AG20443 (cell line): Measurements from ENCODE around the gene TMPRSS9.
"Not testable (repeated sequence)": the region's sequence is repeated elsewhere in the genome, so short reads cannot be mapped to it uniquely, and the experiment has no call there.

Experiments
- DNase-seq: peaks from one replicate; pipeline ENCODE4 v3.0.0; 2012; ENCODE audit warnings: low spot score, mixed read lengths

The TMPRSS9 gene

DNA sequence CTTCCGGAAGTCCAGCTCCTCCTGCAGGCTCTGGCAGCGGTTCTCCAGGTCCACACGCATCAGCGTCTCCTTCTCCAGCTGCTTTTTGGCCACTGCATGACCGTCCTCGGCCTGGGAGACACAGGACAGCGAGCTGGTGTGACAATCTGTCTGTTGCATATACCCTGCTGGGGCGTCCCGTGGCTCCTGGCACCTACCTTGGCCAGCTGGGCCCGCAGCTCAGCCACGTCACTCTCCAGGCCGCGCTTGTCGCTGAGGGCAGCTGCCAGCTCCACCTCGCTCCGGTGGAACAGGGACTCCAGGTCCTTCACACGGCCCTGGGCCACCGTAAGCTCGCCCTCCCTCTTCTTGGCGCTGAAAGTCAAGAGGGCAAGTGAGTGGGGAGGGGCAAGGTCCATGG lies 78.1 kb downstream of the TMPRSS9 start:
- no peak for DNase-seq

- no peak for DNase-seq
Observed at GRCh38 chr19:2440515-2440914, 80.5 kb downstream of the TMPRSS9 start.

GRCh38 chr19:2441096-2441752 lies 81.2 kb downstream of the TMPRSS9 start:
- no peak for DNase-seq

DNA sequence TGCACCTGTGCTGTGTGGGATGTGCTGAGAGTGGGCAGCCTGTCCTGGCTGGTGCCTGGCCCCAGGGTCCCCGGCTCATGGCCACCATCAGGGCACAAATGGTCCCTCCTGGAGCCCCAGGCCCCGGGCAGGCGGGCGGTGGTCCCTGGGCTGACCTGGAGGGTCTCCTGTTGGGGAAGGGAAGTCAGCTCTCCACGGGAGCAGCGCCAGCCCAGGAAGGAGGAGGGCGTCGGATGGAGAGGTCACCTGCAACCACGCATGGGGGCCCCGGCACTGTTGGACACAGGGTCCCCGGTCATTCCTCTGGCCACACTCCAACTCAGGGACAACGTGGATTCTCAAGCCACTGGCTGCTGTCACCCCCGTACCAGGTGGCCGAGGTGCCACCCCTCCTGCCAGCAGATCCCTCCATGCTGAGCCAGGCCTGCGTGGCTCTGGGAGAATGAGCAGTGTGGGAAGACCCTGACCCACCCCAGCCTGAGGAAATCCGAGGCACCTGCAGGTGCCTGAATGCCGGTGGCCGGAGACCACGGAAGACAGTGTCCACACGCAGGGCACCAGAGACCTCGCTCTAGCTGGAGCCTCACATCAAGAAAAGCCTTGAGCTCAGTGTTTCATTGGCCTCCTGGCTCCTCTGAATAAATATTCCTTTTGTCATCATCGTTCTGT lies 83.2 kb downstream of the TMPRSS9 start:
- no peak for DNase-seq

- DNase-seq: no peak
Observed at GRCh38 chr19:2443785-2444182, 83.7 kb downstream of the TMPRSS9 start.

GRCh38 chr19:2444251-2445002 lies 84.4 kb downstream of the TMPRSS9 start:
- DNase-seq: no peak

GRCh38 chr19:2446381-2446780 lies 86.3 kb downstream of the TMPRSS9 start:
- no peak for DNase-seq

DNA sequence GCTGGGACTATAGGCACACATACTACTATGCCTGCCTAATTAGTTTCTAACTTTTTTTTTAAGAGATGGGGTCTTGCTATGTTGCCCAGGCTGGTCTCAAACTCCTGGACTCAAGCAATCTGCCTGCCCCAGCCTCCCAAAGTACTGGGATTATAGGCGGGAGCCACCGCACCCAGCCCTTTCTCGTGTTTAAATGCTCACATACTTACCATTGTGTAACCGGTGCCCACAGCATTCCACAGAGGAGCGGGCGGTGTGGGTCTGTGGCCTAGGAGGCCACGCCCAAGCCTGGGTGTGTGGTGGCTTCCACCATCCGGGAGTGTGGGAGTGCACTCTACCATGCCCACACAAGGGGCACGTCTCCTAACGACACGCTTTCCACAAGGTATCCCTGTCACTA lies 89.0 kb downstream of the TMPRSS9 start:
- DNase-seq: no peak

DNA sequence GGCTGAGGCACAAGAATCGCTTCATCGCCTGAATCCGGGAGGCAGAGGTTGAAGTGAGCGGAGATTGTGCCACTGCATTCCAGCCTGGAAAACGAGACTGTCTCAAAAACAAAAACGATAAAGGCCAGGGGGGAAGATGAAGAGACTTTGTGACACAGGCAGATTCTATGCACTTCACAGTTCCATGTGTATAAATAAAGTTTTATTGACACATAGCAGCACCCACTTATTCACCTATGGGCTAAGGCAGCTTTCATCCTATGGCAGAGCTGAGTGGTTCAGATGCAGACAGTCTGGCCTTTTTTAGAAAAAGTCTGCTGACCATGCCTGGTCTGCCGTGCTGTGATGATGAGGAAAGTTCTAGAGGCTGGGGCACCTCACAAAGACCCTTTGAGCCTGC lies 91.1 kb downstream of the TMPRSS9 start:
- no peak for DNase-seq

DNA sequence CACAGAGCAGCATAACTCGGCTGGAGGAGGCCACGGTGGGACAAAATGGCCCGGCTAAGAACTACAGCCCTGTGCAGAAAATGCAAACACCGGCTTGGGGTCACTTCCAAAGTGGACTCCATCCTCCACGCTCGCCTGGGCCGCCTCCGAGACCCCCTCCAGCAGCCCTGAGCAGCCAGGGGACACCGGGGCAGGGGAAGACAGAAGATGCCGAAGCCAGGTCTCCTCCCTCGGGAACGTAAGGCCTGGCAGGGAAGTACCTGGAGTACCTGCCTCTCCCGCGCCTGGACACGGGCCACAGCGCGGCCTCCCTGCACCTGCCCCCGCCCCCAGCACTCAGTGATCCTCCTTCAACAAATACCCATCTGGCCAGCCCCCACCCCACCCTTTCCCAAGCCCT lies 91.7 kb downstream of the TMPRSS9 start:
- no peak for DNase-seq

DNA sequence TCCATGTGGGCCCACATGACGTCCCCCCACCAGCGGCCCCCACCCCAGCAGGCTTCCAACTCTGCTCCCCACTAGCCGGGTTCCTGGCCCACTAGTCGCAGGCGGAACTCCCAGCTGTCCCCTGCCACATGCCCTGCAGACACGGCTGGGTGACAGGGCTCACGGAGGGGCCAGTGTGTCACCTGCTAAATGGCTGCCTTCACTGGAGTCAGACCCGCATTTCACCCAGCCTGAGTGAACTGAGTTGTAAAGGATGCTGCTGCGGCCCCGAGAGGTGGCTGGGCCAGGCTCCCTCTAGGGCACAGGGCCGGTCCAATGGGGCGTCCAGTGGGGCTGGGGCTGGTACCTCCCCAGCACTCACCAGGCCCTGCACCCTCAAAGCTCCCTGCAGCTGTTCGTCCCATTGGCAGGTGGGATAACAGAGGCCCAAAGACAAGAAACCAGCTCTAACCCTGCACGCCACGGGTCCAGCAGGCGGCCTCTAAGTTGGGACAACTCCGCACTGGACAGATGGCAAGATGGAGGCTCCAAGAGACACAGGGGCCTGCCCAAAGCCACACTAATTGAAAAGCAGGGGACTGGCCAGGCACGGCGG lies 93.5 kb downstream of the TMPRSS9 start:
- no peak for DNase-seq

GRCh38 chr19:2454199-2454961 lies 94.3 kb downstream of the TMPRSS9 start:
- DNase-seq: no peak

DNA sequence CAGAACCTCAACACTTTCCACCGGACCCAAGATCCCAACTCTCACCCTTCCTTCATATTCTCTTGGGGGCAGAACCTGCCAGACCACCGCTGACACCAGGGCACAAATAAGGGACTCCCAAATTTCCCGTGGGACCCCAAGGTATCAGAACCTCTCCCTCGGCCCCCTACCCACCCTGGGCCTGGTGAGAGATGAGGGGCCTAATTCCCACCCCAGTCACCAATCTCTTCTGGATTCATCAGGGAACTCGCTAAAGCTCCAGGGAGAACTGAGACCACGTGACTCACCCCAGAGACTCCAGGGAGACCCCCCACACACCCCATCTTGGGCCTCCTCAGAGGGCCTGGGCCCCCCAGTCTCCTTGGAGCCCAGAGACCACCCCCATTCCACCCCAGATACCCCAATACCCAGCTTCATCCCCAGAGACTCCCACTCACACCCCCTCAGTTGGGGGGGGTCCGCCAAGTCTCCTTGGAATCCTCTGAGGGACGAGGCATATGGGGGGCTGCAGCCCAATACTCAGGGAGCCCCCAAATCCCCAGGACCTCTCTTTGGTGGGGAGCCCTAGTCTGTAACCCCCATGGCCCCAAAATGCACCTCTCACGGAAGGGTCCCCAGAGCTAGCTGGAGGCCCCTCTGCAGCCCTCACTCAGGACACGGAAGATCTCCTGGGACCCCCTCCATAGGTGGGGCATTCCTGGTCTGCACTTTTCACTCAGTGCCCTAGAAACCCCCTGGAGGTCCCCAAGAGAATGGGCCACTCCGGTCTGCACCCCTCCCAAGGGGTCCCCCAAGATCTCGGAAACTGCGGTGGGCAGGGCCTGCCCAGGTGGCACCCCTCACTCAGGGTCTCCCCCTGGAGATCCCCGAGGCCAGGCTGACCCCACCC lies 95.1 kb downstream of the TMPRSS9 start:
- DNase-seq: no peak

- DNase-seq: peak; percentile 67
Observed at GRCh38 chr19:2455851-2456570, 95.9 kb downstream of the TMPRSS9 start.

- DNase-seq: no peak
Observed at GRCh38 chr19:2457394-2458037, 97.5 kb downstream of the TMPRSS9 start.

- DNase-seq: no peak
Observed at GRCh38 chr19:2458054-2458453, 98.0 kb downstream of the TMPRSS9 start.

DNA sequence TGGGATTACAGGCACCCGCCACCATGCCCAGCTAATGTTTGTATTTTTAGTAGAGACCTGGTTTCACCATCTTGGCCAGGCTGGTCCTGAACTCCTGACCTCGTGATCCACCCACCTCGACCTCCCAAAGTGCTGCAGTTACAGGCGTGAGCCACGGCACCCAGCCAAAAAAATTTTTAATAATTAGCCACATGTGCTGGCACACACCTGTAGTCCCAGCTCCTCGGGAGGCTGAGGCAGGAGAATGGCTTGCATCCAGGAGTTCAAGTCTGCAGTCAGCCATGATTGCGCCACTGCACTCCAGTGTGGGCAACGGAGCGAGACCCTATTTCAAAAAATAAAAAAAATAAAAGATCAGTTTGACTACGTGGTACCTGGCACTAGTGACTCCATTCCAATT lies 98.7 kb downstream of the TMPRSS9 start:
- not testable (repeated sequence) for DNase-seq

- DNase-seq: no peak
Observed at GRCh38 chr19:2460245-2460644, 100.2 kb downstream of the TMPRSS9 start.

DNA sequence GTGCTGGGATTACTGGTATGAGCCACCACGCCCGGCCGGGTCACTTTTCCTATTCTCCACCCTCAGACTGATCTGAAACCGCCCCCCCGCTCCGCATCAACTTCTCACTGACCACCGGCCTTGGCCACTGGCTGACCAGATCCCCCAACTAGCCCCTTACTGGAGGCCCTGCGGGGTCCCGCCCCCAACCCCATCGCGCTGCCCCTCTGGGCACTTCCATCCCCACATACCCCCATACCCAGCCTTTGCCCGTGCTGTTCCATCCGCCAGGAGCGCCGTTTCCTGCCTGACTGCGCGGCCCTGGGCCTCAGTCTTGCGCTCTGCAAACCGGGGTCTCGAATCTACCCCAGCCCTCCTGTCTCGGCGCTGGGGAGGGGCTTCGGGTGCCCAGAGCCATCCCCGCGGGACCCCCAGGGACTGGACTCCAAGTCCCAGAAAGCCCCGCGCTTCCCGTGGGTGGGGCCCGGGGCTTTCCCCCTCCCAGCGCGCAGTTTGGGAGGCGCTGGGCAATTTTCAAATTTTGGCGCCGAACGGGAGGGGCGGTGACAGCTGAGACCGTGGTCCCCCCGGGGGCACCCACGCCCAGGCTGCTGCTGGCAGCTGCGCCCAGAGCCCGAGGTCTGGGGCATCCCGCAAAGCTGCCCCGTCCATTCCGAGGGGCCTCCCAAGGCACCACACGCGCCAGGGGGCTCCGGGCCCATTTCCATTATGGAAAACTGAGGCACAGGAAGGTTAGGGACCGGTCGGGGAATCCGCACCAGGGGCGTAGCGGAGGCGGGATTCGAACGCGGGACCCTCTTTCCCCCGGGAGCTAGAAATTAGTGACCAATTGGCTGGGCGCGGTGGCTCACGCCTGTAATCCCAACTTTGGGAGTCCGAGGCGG lies 101.9 kb downstream of the TMPRSS9 start:
- peak; percentile 87 for DNase-seq
